IMR-90 (cell line): Measurements from ENCODE around the gene CLEC10A.
"Not testable (repeated sequence)": the region's sequence is repeated elsewhere in the genome, so short reads cannot be mapped to it uniquely, and the experiment has no call there.

Experiments used
- CEBPB ChIP-seq: IDR thresholded peaks from 2 replicates; pipeline ENCODE4 v1.6.1; 2012; ENCODE audit warnings: low read depth, low read length, improper control_type of control experiment
- CHD1 ChIP-seq: IDR thresholded peaks from 2 replicates; pipeline ENCODE4 v1.6.1; 2012; ENCODE audit warnings: low read depth, low read length, improper control_type of control experiment
- CTCF ChIP-seq: conservative IDR thresholded peaks from 2 replicates; pipeline ENCODE4 v1.5.1; 2012; ENCODE audit warnings: mild to moderate bottlenecking, low read depth, low read length, improper control_type of control experiment
- FOS ChIP-seq: fragments of 150-350 bp; IDR thresholded peaks from 2 replicates; pipeline ENCODE4 v1.6.1; 2016; ENCODE audit warnings: low read depth, low read length
- MAFK ChIP-seq: IDR thresholded peaks from 2 replicates; pipeline ENCODE4 v1.6.1; 2012; ENCODE audit warnings: low read depth, low read length, improper control_type of control experiment
- MXI1 ChIP-seq: IDR thresholded peaks from 2 replicates; pipeline ENCODE4 v1.6.1; 2012; ENCODE audit warnings: low read depth, mild to moderate bottlenecking, low read length, moderate library complexity, borderline replicate concordance
- POLR2A ChIP-seq: IDR thresholded peaks from 2 replicates; pipeline ENCODE4 v1.6.1; 2012; ENCODE audit warnings: mild to moderate bottlenecking, low read depth, low read length
- RAD21 ChIP-seq: IDR thresholded peaks from 2 replicates; pipeline ENCODE4 v1.6.1; 2012; ENCODE audit warnings: low read length, improper control_type of control experiment
- RCOR1 ChIP-seq: IDR thresholded peaks from 2 replicates; pipeline ENCODE4 v1.6.1; 2012; ENCODE audit warnings: mild to moderate bottlenecking, low read length, improper control_type of control experiment; ENCODE audit not compliant: insufficient replicate concordance
- RFX5 ChIP-seq: IDR thresholded peaks from 2 replicates; pipeline ENCODE4 v1.8.0; 2012; ENCODE audit warnings: low read depth, mild to moderate bottlenecking, low read length, moderate library complexity
- SMC3 ChIP-seq: fragments of 150-350 bp; IDR thresholded peaks from 2 replicates; pipeline ENCODE4 v1.6.1; 2016; ENCODE audit warnings: low read depth, mild to moderate bottlenecking, antibody characterized with exemption, low read length, moderate library complexity
- USF2 ChIP-seq: fragments of 150-350 bp; IDR thresholded peaks from 2 replicates; pipeline ENCODE4 v1.6.1; 2017; ENCODE audit warnings: mild to moderate bottlenecking, antibody characterized with exemption, low read length, low read depth

- TF ChIP-seq CTCF, CEBPB, MAFK, POLR2A, RCOR1, SMC3, USF2, RAD21, MXI1, CHD1, FOS, RFX5: not testable (repeated sequence)
These were observed 47.5 kb upstream of the CLEC10A start for GRCh38 chr17:7127501-7127900.
